HepG2 (cell line): ENCODE measurements around the gene ZNF683. TPM values are rescaled to one million over a fixed set of nuclear protein-coding genes. Genes with fewer than 3 reads are reported as not detected.

Source experiments
- AGO2 ChIP-seq: fragments of 200-400 bp; formaldehyde crosslinking; optimal IDR thresholded peaks from 2 replicates; pipeline ENCODE3; 2017; ENCODE audit warnings: mild to moderate bottlenecking, low read depth, low read length, moderate library complexity
- ATAD3A ChIP-seq: sonication (generic); formaldehyde crosslinking; IDR thresholded peaks from 2 replicates; pipeline ENCODE4 v1.4.0; 2020; ENCODE audit warnings: missing genetic modification reagents
- CBX2 ChIP-seq, 2 experiments: fragments of 200-600 bp in 1 of 2; sonication (generic); formaldehyde crosslinking in 1 of 2; IDR thresholded peaks; 2 replicates each; pipeline versions ENCODE4 v1.7.0 to v1.8.1; 2018 to 2022; ENCODE audit warnings: low read depth in 2 of 2, low read length in 1 of 2, mild to moderate bottlenecking in 1 of 2, missing genetic modification reagents in 1 of 2
- CENPT ChIP-seq: sonication (generic); formaldehyde crosslinking; IDR thresholded peaks from 2 replicates; pipeline ENCODE4 v1.8.0; 2022; ENCODE audit warnings: low read depth, mild to moderate bottlenecking, moderate library complexity, missing genetic modification reagents
- HMG20B ChIP-seq: conservative IDR thresholded peaks from 2 replicates; pipeline ENCODE4 v1.6.1; 2016; ENCODE audit warnings: missing genetic modification reagents, missing compliant biosample characterization
- MXD4 ChIP-seq: IDR thresholded peaks from 2 replicates; pipeline ENCODE4 v1.6.1; 2016; ENCODE audit warnings: mild to moderate bottlenecking, missing biosample characterization, missing genetic modification reagents
- NBN ChIP-seq: fragments of 450-650 bp; conservative IDR thresholded peaks from 2 replicates; pipeline ENCODE4 v1.6.1; 2017
- NFKBIZ ChIP-seq: IDR thresholded peaks from 2 replicates; pipeline ENCODE4 v1.6.1; 2018; ENCODE audit warnings: missing genetic modification reagents, missing compliant biosample characterization
- NPAS2 ChIP-seq: sonication (generic); formaldehyde crosslinking; IDR thresholded peaks from 2 replicates; pipeline ENCODE4 v1.8.0; 2022; ENCODE audit warnings: mild to moderate bottlenecking, missing genetic modification reagents, borderline replicate concordance
- PHB2 ChIP-seq: fragments of 450-650 bp; IDR thresholded peaks from 2 replicates; pipeline ENCODE4 v1.6.1; 2018; ENCODE audit not compliant: partially characterized antibody
- PRPF4 ChIP-seq: fragments of 200-400 bp; formaldehyde crosslinking; IDR thresholded peaks from 2 replicates; pipeline ENCODE4 v1.6.1; 2016; ENCODE audit warnings: low read length, low read depth; ENCODE audit not compliant: poor library complexity, severe bottlenecking
- RFX1 ChIP-seq: fragments of 450-650 bp; IDR thresholded peaks from 2 replicates; pipeline ENCODE4 v1.6.1; 2017
- SATB2 ChIP-seq: sonication (generic); formaldehyde crosslinking; IDR thresholded peaks from 2 replicates; pipeline ENCODE4 v1.5.0; 2020; ENCODE audit warnings: missing genetic modification reagents
- SMAD3 ChIP-seq: sonication (generic); formaldehyde crosslinking; IDR thresholded peaks from 2 replicates; pipeline ENCODE4 v1.4.0; 2020; ENCODE audit warnings: missing genetic modification reagents
- SMYD3 ChIP-seq: sonication (generic); formaldehyde crosslinking; IDR thresholded peaks from 2 replicates; pipeline ENCODE4 v1.8.1; 2023; ENCODE audit warnings: mild to moderate bottlenecking, missing genetic modification reagents
- TCF12 ChIP-seq, 2 experiments: fragments of 450-650 bp in 1 of 2; sonication (generic) in 1 of 2; formaldehyde crosslinking in 1 of 2; IDR thresholded peaks; 2 replicates each; pipeline versions ENCODE4 v1.6.1 to v1.8.0; 2017 to 2022; ENCODE audit warnings: antibody characterized with exemption in 1 of 2, mild to moderate bottlenecking in 1 of 2, missing genetic modification reagents in 1 of 2, moderate library complexity in 1 of 2
- U2AF2 ChIP-seq: fragments of 200-400 bp; formaldehyde crosslinking; IDR thresholded peaks from 2 replicates; pipeline ENCODE4 v1.6.1; 2017; ENCODE audit warnings: low read depth, mild to moderate bottlenecking, low read length
- ZNF547 ChIP-seq: sonication (generic); formaldehyde crosslinking; IDR thresholded peaks from 2 replicates; pipeline ENCODE4 v1.5.1; 2020; ENCODE audit warnings: mild to moderate bottlenecking, missing genetic modification reagents
- ZNF614 ChIP-seq: IDR thresholded peaks from 2 replicates; pipeline ENCODE4 v1.6.1; 2018; ENCODE audit warnings: missing biosample characterization, missing genetic modification reagents, inconsistent platforms, borderline replicate concordance
- polyA plus RNA-seq, 8 experiments: library from polyadenylated mRNA; depleted of rRNA in 3 of 8; stranded (reverse) in 7 of 8; unstranded in 1 of 8; fragments of >200 nt; fragmentation: Illumina TruSeq in 4 of 8; extraction: Trizol in 4 of 8; gene quantifications; 2 replicates each; pipeline versions ENCODE4 v1.2.1 to v1.2.3, GENCODE V29; 2011 to 2016; ENCODE audit warnings: low read depth in 4 of 8, missing spikeins in 1 of 8, mixed read lengths in 1 of 8; ENCODE audit not compliant: insufficient read depth in 1 of 8
- total RNA-seq, 5 experiments: library from RNA; depleted of rRNA; stranded (reverse); fragments of >200 nt; fragmentation: Illumina TruSeq; extraction: Trizol; gene quantifications; 2 replicates each; pipeline ENCODE4 v1.2.3, GENCODE V29; 2016; ENCODE audit warnings: low read depth in 1 of 5
- TF ChIP-seq, protein P1 (sequence below): sonication (generic); formaldehyde crosslinking; IDR thresholded peaks from 2 replicates; pipeline ENCODE4 v1.4.0; 2020; ENCODE audit warnings: low read depth, mild to moderate bottlenecking, missing genetic modification reagents
- TF ChIP-seq, protein P2 (sequence below): sonication (generic); formaldehyde crosslinking; IDR thresholded peaks from 2 replicates; pipeline ENCODE4 v1.9.0; 2021; ENCODE audit warnings: missing genetic modification reagents, borderline replicate concordance
- TF ChIP-seq, protein P3 (sequence below): sonication (generic); formaldehyde crosslinking; IDR thresholded peaks from 2 replicates; pipeline ENCODE4 v1.5.0; 2020; ENCODE audit warnings: missing genetic modification reagents

Gene ZNF683
- total and polyA plus RNA-seq, 2 of the 13 experiments (the other 11 are each of a cell fraction or from before 2014, with no cell fraction given), result not detected

DNA sequence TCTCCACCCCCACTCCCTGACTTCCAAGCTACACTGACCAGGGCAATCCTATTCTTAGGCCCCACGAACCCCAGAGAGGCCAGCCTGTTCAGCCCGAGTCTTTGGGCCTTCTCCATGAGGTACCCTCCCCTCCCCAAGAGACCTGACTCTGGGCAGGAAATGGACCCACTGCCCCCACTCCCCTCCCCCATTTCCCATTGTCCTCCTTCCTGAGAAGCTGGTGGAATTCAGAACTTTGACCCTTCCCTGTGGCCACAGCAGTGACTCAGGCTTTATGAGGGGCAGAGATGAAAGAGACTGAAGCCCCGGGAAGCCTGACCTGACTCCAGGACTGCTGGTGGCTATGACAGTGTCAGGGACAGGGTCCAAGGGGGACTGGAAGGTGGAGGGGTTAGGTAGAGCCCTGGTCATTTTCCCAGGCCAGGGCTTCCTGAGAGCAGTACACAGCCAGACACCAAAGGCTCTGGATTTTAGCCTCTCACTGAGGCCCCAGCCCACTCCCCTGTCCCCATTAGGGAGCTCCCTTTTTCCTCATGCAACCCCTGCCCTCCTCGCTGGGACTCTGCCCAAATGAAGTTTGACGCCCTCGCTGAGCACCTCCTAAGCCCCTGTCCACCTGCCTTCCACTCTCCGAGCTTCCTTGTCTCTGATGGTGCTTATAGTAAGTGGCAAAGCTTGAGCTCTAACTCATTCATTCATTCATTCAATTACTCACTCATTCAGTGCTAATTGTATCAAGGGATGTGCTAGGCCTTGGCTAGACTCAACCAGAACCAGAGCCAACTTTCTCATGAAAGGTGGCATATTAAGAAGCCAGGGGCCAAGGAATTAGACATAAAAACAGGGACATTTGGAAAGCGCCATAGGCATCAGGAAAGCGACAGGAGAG lies 21.6 kb downstream of the ZNF683 start (continued):
- TF ChIP-seq PRPF4 (peak; percentile 97), MXD4 (no peak), SATB2 (CRISPR knock-in tag) (no peak), PHB2 (no peak), NPAS2 (no peak), CENPT (no peak), CBX2 (IDR thresholded peaks at IDR 0.05; ENCODE audit: low read depth, low read length) (no peak), CBX2 (CRISPR knock-in tag; IDR thresholded peaks at IDR 0.05; ENCODE audit: low read depth) (no peak), ATAD3A (no peak), SMAD3 (CRISPR knock-in tag) (peak; percentile 57), SMYD3 (CRISPR knock-in tag) (no peak), NBN (no peak), ZNF547 (no peak), RFX1 (no peak), ZNF614 (no peak), NFKBIZ (CRISPR knock-in tag) (peak; percentile 50), U2AF2 (no peak), AGO2 (no peak), TCF12 (IDR thresholded peaks at IDR 0.05) (no peak), TCF12 (CRISPR knock-in tag; IDR thresholded peaks at IDR 0.05) (no peak), HMG20B (peak; percentile 58; the same call in 1 of the 2 replicates)
- TF ChIP-seq, protein P1, sequence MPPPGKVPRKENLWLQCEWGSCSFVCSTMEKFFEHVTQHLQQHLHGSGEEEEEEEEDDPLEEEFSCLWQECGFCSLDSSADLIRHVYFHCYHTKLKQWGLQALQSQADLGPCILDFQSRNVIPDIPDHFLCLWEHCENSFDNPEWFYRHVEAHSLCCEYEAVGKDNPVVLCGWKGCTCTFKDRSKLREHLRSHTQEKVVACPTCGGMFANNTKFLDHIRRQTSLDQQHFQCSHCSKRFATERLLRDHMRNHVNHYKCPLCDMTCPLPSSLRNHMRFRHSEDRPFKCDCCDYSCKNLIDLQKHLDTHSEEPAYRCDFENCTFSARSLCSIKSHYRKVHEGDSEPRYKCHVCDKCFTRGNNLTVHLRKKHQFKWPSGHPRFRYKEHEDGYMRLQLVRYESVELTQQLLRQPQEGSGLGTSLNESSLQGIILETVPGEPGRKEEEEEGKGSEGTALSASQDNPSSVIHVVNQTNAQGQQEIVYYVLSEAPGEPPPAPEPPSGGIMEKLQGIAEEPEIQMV, result peak; percentile 71
- TF ChIP-seq, protein P2, sequence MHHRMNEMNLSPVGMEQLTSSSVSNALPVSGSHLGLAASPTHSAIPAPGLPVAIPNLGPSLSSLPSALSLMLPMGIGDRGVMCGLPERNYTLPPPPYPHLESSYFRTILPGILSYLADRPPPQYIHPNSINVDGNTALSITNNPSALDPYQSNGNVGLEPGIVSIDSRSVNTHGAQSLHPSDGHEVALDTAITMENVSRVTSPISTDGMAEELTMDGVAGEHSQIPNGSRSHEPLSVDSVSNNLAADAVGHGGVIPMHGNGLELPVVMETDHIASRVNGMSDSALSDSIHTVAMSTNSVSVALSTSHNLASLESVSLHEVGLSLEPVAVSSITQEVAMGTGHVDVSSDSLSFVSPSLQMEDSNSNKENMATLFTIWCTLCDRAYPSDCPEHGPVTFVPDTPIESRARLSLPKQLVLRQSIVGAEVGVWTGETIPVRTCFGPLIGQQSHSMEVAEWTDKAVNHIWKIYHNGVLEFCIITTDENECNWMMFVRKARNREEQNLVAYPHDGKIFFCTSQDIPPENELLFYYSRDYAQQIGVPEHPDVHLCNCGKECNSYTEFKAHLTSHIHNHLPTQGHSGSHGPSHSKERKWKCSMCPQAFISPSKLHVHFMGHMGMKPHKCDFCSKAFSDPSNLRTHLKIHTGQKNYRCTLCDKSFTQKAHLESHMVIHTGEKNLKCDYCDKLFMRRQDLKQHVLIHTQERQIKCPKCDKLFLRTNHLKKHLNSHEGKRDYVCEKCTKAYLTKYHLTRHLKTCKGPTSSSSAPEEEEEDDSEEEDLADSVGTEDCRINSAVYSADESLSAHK (CRISPR knock-in tag), result no peak
- TF ChIP-seq, protein P3, sequence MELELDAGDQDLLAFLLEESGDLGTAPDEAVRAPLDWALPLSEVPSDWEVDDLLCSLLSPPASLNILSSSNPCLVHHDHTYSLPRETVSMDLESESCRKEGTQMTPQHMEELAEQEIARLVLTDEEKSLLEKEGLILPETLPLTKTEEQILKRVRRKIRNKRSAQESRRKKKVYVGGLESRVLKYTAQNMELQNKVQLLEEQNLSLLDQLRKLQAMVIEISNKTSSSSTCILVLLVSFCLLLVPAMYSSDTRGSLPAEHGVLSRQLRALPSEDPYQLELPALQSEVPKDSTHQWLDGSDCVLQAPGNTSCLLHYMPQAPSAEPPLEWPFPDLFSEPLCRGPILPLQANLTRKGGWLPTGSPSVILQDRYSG (CRISPR knock-in tag), result no peak
